OCI-LY7 (cell line): ENCODE measurements around the gene DDIT4. TPM values are rescaled to one million over a fixed set of nuclear protein-coding genes. Genes with fewer than 3 reads are reported as not detected.

Experiments
- BruUV-seq: library from RNA; stranded (reverse); fragments of 400-500 nt; replicated peaks from 2 replicates; lab custom pipeline; 2021; lab: Mats Ljungman, UMichigan
- CTCF ChIA-PET: fragments of 300-600 bp; sonication (Branson Sonifier 250); formaldehyde crosslinking; loops from one replicate; lab custom pipeline; 2022; ENCODE audit warnings: antibody characterized with exemption; ENCODE audit not compliant: unreplicated experiment; lab: Charles Lee
- POLR2A ChIA-PET: fragments of 300-600 bp; sonication (Branson Sonifier 250); formaldehyde crosslinking; loops from one replicate; lab custom pipeline; 2022; ENCODE audit warnings: antibody characterized with exemption; lab: Charles Lee
- DNase-seq: peaks from one replicate; pipeline ENCODE4 v3.0.0-alpha.2; 2015; ENCODE audit warnings: low spot score
- H2AFZ ChIP-seq: fragments of 200-600 bp; sonication (generic), shearing (Covaris generic); 2 replicates; pipeline ENCODE4 v1.6.1; 2014; ENCODE audit warnings: mild to moderate bottlenecking, antibody characterized with exemption, low read length, moderate library complexity
- H3K27ac ChIP-seq: fragments of 200-600 bp; sonication (generic); 2 replicates; pipeline ENCODE4 v1.5.1; 2014; ENCODE audit warnings: mixed run types, low read depth, mild to moderate bottlenecking, moderate library complexity, low read length, inconsistent platforms; ENCODE audit not compliant: poor library complexity, severe bottlenecking
- H3K36me3 ChIP-seq: fragments of 200-600 bp; sonication (generic); 2 replicates; pipeline ENCODE4 v1.6.1; 2014; ENCODE audit warnings: mild to moderate bottlenecking, antibody characterized with exemption, low read length, moderate library complexity, mixed read lengths; ENCODE audit not compliant: insufficient read depth
- H3K4me1 ChIP-seq: fragments of 200-600 bp; sonication (generic); 2 replicates; pipeline ENCODE4 v1.5.1; 2014; ENCODE audit warnings: mild to moderate bottlenecking, low read length; ENCODE audit not compliant: insufficient read depth, poor library complexity, severe bottlenecking
- H3K4me2 ChIP-seq: fragments of 200-600 bp; sonication (generic); 2 replicates; pipeline ENCODE4 v1.6.1; 2014; ENCODE audit warnings: mild to moderate bottlenecking, low read length
- H3K4me3 ChIP-seq: fragments of 200-600 bp; sonication (generic); 2 replicates; pipeline ENCODE4 v1.5.1; 2014; ENCODE audit warnings: mild to moderate bottlenecking, low read depth, low read length; ENCODE audit not compliant: poor library complexity, severe bottlenecking
- H3K79me2 ChIP-seq: fragments of 200-600 bp; sonication (generic); 2 replicates; pipeline ENCODE4 v1.6.1; 2016; ENCODE audit warnings: low read depth, mild to moderate bottlenecking, low read length, moderate library complexity, mixed read lengths; ENCODE audit not compliant: insufficient read depth
- H3K9me2 ChIP-seq: fragments of 200-600 bp; sonication (generic); 2 replicates; pipeline ENCODE4 v1.6.1; 2016; ENCODE audit warnings: mild to moderate bottlenecking, low read length, mixed read lengths; ENCODE audit not compliant: insufficient read depth
- H3K9me3 ChIP-seq: fragments of 200-600 bp; sonication (generic); 2 replicates; pipeline ENCODE4 v1.6.1; 2014; ENCODE audit warnings: mild to moderate bottlenecking, mixed run types, low read length, mixed read lengths
- H4K20me1 ChIP-seq: fragments of 200-600 bp; sonication (generic); 2 replicates; pipeline ENCODE4 v1.6.1; 2014; ENCODE audit warnings: mild to moderate bottlenecking, antibody characterized with exemption, low read length, moderate library complexity, mixed read lengths; ENCODE audit not compliant: insufficient read depth
- CTCF ChIP-seq: fragments of 200-600 bp; sonication (generic); conservative IDR thresholded peaks from 2 replicates; pipeline ENCODE4 v1.5.1; 2014; ENCODE audit warnings: mild to moderate bottlenecking, antibody characterized with exemption, low read length, moderate library complexity, mixed read lengths
- EZH2phosphoT487 ChIP-seq: fragments of 200-600 bp; sonication (generic); IDR thresholded peaks from 2 replicates; pipeline ENCODE4 v1.6.1; 2018; ENCODE audit warnings: low read depth, borderline replicate concordance, mild to moderate bottlenecking, mixed run types, antibody characterized with exemption, low read length, moderate library complexity, mixed read lengths
- intact Hi-C: fragments of 100-400 bp; cut with micrococcal nuclease; formaldehyde crosslinking; loops from one replicate; pipeline ENCODE4 v1.10.0; 2022; ENCODE audit not compliant: unreplicated experiment
- total RNA-seq, 2 experiments: library from RNA; depleted of rRNA in 1 of 2; stranded (reverse); fragments of >200 nt in 1 of 2; shearing (Covaris generic) in 1 of 2; gene quantifications; 2 replicates each; pipeline ENCODE4 v1.2.3, GENCODE V29; 2014 to 2022

The DDIT4 gene
- total RNA-seq, 2 experiments from 2014 or later: 91.8 to 102 TPM

- no peaks in the 10 kb centered on the region for H3K36me3 ChIP-seq
- H2AFZ ChIP-seq: peak overlapping the region; percentile 68; the same call in 1 of the 2 replicates
- H3K4me2 ChIP-seq: peak overlapping the region; percentile 96
- BruUV-seq: no TSS peak
- H3K9me2 ChIP-seq: no peaks in the 10 kb centered on the region
- H3K79me2 ChIP-seq: no peaks in the 10 kb centered on the region
- H4K20me1 ChIP-seq: no peaks in the 10 kb centered on the region
- H3K9me3 ChIP-seq: no peaks in the 10 kb centered on the region
- CTCF ChIA-PET: interaction anchor here (0.5 to 1.7 kb wide), 2 partner anchors 15 to 59 kb away, joined by 6 to 7 read pairs; no protein-coding TSS in a partner anchor
- H3K27ac ChIP-seq: peak overlapping the region; percentile 74
- peaks cover 79% of the 10 kb centered on the region for H3K4me1 ChIP-seq
- TF ChIP-seq CTCF: no peak
- TF ChIP-seq EZH2phosphoT487: no peak
- H3K4me3 ChIP-seq: peak overlapping the region; percentile 66
- DNase-seq: peak; percentile 40
- intact Hi-C loops: loop anchor here (1.0 kb wide), 2 partner anchors 11 to 61 kb away; no protein-coding TSS in a partner anchor
- POLR2A ChIA-PET: interaction anchor here (0.6 to 4.8 kb wide), 20 partner anchors 7 to 400 kb away, joined by 3 to 37 read pairs (median 4); partner anchors contain the start of gene DDIT4
These were observed 14.1 kb upstream of the DDIT4 start for GRCh38 chr10:72259491-72260238.

- H3K4me3 ChIP-seq: peak overlapping the region; percentile 66
- H3K9me2 ChIP-seq: no peaks in the 10 kb centered on the region
- POLR2A ChIA-PET: interaction anchor here (0.6 to 4.8 kb wide), 24 partner anchors 8 to 401 kb away, joined by 3 to 37 read pairs (median 4); partner anchors contain the start of gene DDIT4
- H3K36me3 ChIP-seq: no peaks in the 10 kb centered on the region
- H3K9me3 ChIP-seq: no peaks in the 10 kb centered on the region
- peak overlapping the region; percentile 68 for H2AFZ ChIP-seq
- peak overlapping the region; percentile 74 for H3K27ac ChIP-seq
- no peaks in the 10 kb centered on the region for H4K20me1 ChIP-seq
- DNase-seq: no peak
- BruUV-seq: no TSS peak
- H3K4me1 ChIP-seq: peaks cover 77% of the 10 kb centered on the region
- TF ChIP-seq CTCF (no peak), EZH2phosphoT487 (no peak)
- intact Hi-C loops: loop anchor here (1.0 kb wide), 2 partner anchors 12 to 60 kb away; no protein-coding TSS in a partner anchor
- CTCF ChIA-PET: interaction anchor here (1.7 kb wide), 1 partner anchor 15 kb away, joined by 6 read pairs; no protein-coding TSS in a partner anchor
- H3K4me2 ChIP-seq: peak overlapping the region; percentile 96
- no peaks in the 10 kb centered on the region for H3K79me2 ChIP-seq
These were observed 13.3 kb upstream of the DDIT4 start for GRCh38 chr10:72260239-72260975.
